OCI-LY7 (cell line): ENCODE results near the gene DPYSL5. TPM values are rescaled to one million over a fixed set of nuclear protein-coding genes. Genes with fewer than 3 reads are reported as not detected.

Source experiments
- BruUV-seq: library from RNA; stranded (reverse); fragments of 400-500 nt; replicated peaks from 2 replicates; lab custom pipeline; 2021; lab: Mats Ljungman, UMichigan
- CTCF ChIA-PET: fragments of 300-600 bp; sonication (Branson Sonifier 250); formaldehyde crosslinking; loops from one replicate; lab custom pipeline; 2022; ENCODE audit warnings: antibody characterized with exemption; ENCODE audit not compliant: unreplicated experiment; lab: Charles Lee
- POLR2A ChIA-PET: fragments of 300-600 bp; sonication (Branson Sonifier 250); formaldehyde crosslinking; loops from one replicate; lab custom pipeline; 2022; ENCODE audit warnings: antibody characterized with exemption; lab: Charles Lee
- DNase-seq: peaks from one replicate; pipeline ENCODE4 v3.0.0-alpha.2; 2015; ENCODE audit warnings: low spot score
- H2AFZ ChIP-seq: fragments of 200-600 bp; sonication (generic), shearing (Covaris generic); 2 replicates; pipeline ENCODE4 v1.6.1; 2014; ENCODE audit warnings: mild to moderate bottlenecking, antibody characterized with exemption, low read length, moderate library complexity
- H3K27ac ChIP-seq: fragments of 200-600 bp; sonication (generic); 2 replicates; pipeline ENCODE4 v1.5.1; 2014; ENCODE audit warnings: mixed run types, low read depth, mild to moderate bottlenecking, moderate library complexity, low read length, inconsistent platforms; ENCODE audit not compliant: poor library complexity, severe bottlenecking
- H3K36me3 ChIP-seq: fragments of 200-600 bp; sonication (generic); 2 replicates; pipeline ENCODE4 v1.6.1; 2014; ENCODE audit warnings: mild to moderate bottlenecking, antibody characterized with exemption, low read length, moderate library complexity, mixed read lengths; ENCODE audit not compliant: insufficient read depth
- H3K4me1 ChIP-seq: fragments of 200-600 bp; sonication (generic); 2 replicates; pipeline ENCODE4 v1.5.1; 2014; ENCODE audit warnings: mild to moderate bottlenecking, low read length; ENCODE audit not compliant: insufficient read depth, poor library complexity, severe bottlenecking
- H3K4me2 ChIP-seq: fragments of 200-600 bp; sonication (generic); 2 replicates; pipeline ENCODE4 v1.6.1; 2014; ENCODE audit warnings: mild to moderate bottlenecking, low read length
- H3K4me3 ChIP-seq: fragments of 200-600 bp; sonication (generic); 2 replicates; pipeline ENCODE4 v1.5.1; 2014; ENCODE audit warnings: mild to moderate bottlenecking, low read depth, low read length; ENCODE audit not compliant: poor library complexity, severe bottlenecking
- H3K79me2 ChIP-seq: fragments of 200-600 bp; sonication (generic); 2 replicates; pipeline ENCODE4 v1.6.1; 2016; ENCODE audit warnings: low read depth, mild to moderate bottlenecking, low read length, moderate library complexity, mixed read lengths; ENCODE audit not compliant: insufficient read depth
- H3K9me2 ChIP-seq: fragments of 200-600 bp; sonication (generic); 2 replicates; pipeline ENCODE4 v1.6.1; 2016; ENCODE audit warnings: mild to moderate bottlenecking, low read length, mixed read lengths; ENCODE audit not compliant: insufficient read depth
- H3K9me3 ChIP-seq: fragments of 200-600 bp; sonication (generic); 2 replicates; pipeline ENCODE4 v1.6.1; 2014; ENCODE audit warnings: mild to moderate bottlenecking, mixed run types, low read length, mixed read lengths
- H4K20me1 ChIP-seq: fragments of 200-600 bp; sonication (generic); 2 replicates; pipeline ENCODE4 v1.6.1; 2014; ENCODE audit warnings: mild to moderate bottlenecking, antibody characterized with exemption, low read length, moderate library complexity, mixed read lengths; ENCODE audit not compliant: insufficient read depth
- EZH2phosphoT487 ChIP-seq: fragments of 200-600 bp; sonication (generic); IDR thresholded peaks from 2 replicates; pipeline ENCODE4 v1.6.1; 2018; ENCODE audit warnings: low read depth, borderline replicate concordance, mild to moderate bottlenecking, mixed run types, antibody characterized with exemption, low read length, moderate library complexity, mixed read lengths
- intact Hi-C: fragments of 100-400 bp; cut with micrococcal nuclease; formaldehyde crosslinking; loops from one replicate; pipeline ENCODE4 v1.10.0; 2022; ENCODE audit not compliant: unreplicated experiment
- total RNA-seq, 2 experiments: library from RNA; depleted of rRNA in 1 of 2; stranded (reverse); fragments of >200 nt in 1 of 2; shearing (Covaris generic) in 1 of 2; gene quantifications; 2 replicates each; pipeline ENCODE4 v1.2.3, GENCODE V29; 2014 to 2022
- TF ChIP-seq, protein P1 (sequence below): fragments of 200-600 bp; sonication (generic); conservative IDR thresholded peaks from 2 replicates; pipeline ENCODE4 v1.5.1; 2014; ENCODE audit warnings: mild to moderate bottlenecking, antibody characterized with exemption, low read length, moderate library complexity, mixed read lengths

The DPYSL5 gene
- total RNA-seq, 2 experiments from 2014 or later: not detected

GRCh38 chr2:26854283-26854827, 6.4 kb downstream of the DPYSL5 start:
- Histone ChIP-seq H2AFZ (no peak overlapping the region), H3K4me1 (no peaks in the 10 kb centered on the region), H3K4me2 (no peak overlapping the region), H4K20me1 (no peaks in the 10 kb centered on the region), H3K9me2 (no peaks in the 10 kb centered on the region), H3K36me3 (no peaks in the 10 kb centered on the region), H3K27ac (no peak overlapping the region), H3K4me3 (no peak overlapping the region), H3K9me3 (no peaks in the 10 kb centered on the region), H3K79me2 (no peaks in the 10 kb centered on the region)
- DNase-seq: no peak
- no peak for TF ChIP-seq EZH2phosphoT487
- TF ChIP-seq, protein P1, sequence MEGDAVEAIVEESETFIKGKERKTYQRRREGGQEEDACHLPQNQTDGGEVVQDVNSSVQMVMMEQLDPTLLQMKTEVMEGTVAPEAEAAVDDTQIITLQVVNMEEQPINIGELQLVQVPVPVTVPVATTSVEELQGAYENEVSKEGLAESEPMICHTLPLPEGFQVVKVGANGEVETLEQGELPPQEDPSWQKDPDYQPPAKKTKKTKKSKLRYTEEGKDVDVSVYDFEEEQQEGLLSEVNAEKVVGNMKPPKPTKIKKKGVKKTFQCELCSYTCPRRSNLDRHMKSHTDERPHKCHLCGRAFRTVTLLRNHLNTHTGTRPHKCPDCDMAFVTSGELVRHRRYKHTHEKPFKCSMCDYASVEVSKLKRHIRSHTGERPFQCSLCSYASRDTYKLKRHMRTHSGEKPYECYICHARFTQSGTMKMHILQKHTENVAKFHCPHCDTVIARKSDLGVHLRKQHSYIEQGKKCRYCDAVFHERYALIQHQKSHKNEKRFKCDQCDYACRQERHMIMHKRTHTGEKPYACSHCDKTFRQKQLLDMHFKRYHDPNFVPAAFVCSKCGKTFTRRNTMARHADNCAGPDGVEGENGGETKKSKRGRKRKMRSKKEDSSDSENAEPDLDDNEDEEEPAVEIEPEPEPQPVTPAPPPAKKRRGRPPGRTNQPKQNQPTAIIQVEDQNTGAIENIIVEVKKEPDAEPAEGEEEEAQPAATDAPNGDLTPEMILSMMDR: no peak
- POLR2A ChIA-PET: no interaction called here
- BruUV-seq: no TSS peak
- CTCF ChIA-PET: no interaction called here
- intact Hi-C loops: no loop called here

DNA sequence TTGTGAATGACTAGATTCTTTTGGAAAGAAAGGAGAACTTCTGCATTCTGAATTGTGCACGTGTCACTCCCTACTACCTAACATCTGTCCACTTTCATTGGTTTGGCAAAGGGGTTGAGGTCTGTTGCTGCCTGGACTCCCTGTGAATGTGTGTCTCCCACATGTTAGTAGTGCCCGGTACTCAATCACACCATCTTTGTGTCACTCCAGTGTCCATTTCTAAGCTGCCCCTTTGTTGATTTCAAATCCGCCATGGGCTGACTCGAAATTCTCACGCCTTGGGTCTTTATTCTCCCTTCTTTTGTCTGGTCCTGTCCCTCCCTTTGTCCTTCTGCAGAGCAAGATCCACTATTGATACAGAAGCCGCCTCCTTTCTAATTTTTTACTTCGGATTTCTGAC, 7.5 kb downstream of the DPYSL5 start:
- Histone ChIP-seq H2AFZ (no peak overlapping the region), H3K4me3 (no peak overlapping the region), H3K79me2 (no peaks in the 10 kb centered on the region), H3K36me3 (no peaks in the 10 kb centered on the region), H3K27ac (no peak overlapping the region), H3K4me1 (no peaks in the 10 kb centered on the region), H3K4me2 (no peak overlapping the region), H3K9me3 (no peaks in the 10 kb centered on the region), H3K9me2 (no peaks in the 10 kb centered on the region), H4K20me1 (no peaks in the 10 kb centered on the region)
- TF ChIP-seq EZH2phosphoT487: no peak
- TF ChIP-seq, protein P1: no peak
- no peak for DNase-seq
- ChIA-PET CTCF (no interaction called here), POLR2A (no interaction called here)
- intact Hi-C loops: no loop called here
- no TSS peak for BruUV-seq

DNA sequence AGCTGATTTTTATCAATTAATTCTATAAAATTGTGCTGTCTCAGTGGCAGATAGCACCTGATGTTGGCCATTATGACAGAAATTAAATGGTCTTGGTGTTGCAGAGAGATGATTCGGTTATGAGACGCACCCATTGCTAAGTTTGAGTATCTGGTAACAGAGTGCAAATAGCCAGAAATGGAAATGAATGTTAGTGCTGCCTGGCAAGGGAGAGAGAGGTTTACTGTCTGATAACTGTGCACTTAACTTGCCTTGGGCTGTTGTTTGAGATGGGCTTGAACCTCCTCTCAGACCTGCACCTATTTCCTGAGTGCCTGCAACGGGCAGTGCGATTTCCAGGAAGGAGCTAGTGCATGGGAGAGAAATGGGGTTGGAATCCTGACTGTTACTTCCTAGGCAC, 11.7 kb downstream of the DPYSL5 start:
- POLR2A ChIA-PET: no interaction called here
- H3K4me1 ChIP-seq: no peaks in the 10 kb centered on the region
- intact Hi-C loops: no loop called here
- H3K9me3 ChIP-seq: no peaks in the 10 kb centered on the region
- CTCF ChIA-PET: interaction anchor here (1.2 kb wide), 1 partner anchor 63 kb away, joined by 3 read pairs; no protein-coding TSS in a partner anchor
- no peak overlapping the region for H2AFZ ChIP-seq
- H3K27ac ChIP-seq: no peak overlapping the region
- no TSS peak for BruUV-seq
- no peak overlapping the region for H3K4me2 ChIP-seq
- H4K20me1 ChIP-seq: no peaks in the 10 kb centered on the region
- no peaks in the 10 kb centered on the region for H3K9me2 ChIP-seq
- no peaks in the 10 kb centered on the region for H3K79me2 ChIP-seq
- no peak for DNase-seq
- H3K4me3 ChIP-seq: no peak overlapping the region
- TF ChIP-seq, protein P1: no peak
- no peak for TF ChIP-seq EZH2phosphoT487
- no peaks in the 10 kb centered on the region for H3K36me3 ChIP-seq
